ENCODE measurements around the gene NKX6-1.

DNA sequence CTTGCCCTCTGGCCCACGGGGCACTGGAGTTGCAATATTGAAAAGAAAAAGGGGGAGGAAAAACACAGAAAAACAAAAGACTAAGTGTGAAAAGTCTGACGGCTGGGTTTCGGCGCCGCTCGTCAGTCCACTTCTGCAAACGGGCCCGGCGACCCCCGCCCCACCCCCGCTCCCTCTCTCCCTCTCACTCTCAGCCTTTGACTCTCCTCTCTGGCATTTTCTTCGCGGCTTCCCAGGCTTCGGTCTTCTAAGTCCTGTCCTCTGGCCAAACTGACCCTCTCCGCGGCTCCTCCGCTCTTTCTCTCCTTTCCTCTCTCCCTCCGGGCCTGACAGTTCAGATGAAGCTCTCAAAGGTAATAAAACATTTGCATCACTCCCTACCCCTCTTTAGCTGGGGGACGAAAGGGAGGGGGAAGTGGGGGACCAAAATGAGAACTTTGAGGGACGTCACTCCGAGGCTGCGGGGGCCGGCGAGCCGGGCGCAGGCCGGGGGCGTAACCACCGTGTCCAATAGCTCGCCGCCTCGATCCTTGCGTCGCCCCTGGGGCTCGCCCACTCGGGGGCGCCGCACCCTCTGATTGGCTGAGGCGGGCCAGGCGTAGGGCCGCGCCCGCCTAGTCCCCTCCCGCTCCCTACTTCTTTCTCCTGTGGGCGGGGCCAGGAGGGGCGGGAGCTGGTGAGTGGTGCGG is at the start of gene NKX6-1:
- no peak for TF ChIP-seq TOX (CRISPR knock-in tag; IDR thresholded peaks at IDR 0.05; ENCODE audit: borderline replicate concordance)
- TF ChIP-seq, protein P1, sequence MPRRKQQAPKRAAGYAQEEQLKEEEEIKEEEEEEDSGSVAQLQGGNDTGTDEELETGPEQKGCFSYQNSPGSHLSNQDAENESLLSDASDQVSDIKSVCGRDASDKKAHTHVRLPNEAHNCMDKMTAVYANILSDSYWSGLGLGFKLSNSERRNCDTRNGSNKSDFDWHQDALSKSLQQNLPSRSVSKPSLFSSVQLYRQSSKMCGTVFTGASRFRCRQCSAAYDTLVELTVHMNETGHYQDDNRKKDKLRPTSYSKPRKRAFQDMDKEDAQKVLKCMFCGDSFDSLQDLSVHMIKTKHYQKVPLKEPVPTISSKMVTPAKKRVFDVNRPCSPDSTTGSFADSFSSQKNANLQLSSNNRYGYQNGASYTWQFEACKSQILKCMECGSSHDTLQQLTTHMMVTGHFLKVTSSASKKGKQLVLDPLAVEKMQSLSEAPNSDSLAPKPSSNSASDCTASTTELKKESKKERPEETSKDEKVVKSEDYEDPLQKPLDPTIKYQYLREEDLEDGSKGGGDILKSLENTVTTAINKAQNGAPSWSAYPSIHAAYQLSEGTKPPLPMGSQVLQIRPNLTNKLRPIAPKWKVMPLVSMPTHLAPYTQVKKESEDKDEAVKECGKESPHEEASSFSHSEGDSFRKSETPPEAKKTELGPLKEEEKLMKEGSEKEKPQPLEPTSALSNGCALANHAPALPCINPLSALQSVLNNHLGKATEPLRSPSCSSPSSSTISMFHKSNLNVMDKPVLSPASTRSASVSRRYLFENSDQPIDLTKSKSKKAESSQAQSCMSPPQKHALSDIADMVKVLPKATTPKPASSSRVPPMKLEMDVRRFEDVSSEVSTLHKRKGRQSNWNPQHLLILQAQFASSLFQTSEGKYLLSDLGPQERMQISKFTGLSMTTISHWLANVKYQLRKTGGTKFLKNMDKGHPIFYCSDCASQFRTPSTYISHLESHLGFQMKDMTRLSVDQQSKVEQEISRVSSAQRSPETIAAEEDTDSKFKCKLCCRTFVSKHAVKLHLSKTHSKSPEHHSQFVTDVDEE (CRISPR knock-in tag; IDR thresholded peaks at IDR 0.05): no peak
- no peak for TF ChIP-seq OSR1 (CRISPR knock-in tag; IDR thresholded peaks at IDR 0.05)
- TF ChIP-seq, protein P2, sequence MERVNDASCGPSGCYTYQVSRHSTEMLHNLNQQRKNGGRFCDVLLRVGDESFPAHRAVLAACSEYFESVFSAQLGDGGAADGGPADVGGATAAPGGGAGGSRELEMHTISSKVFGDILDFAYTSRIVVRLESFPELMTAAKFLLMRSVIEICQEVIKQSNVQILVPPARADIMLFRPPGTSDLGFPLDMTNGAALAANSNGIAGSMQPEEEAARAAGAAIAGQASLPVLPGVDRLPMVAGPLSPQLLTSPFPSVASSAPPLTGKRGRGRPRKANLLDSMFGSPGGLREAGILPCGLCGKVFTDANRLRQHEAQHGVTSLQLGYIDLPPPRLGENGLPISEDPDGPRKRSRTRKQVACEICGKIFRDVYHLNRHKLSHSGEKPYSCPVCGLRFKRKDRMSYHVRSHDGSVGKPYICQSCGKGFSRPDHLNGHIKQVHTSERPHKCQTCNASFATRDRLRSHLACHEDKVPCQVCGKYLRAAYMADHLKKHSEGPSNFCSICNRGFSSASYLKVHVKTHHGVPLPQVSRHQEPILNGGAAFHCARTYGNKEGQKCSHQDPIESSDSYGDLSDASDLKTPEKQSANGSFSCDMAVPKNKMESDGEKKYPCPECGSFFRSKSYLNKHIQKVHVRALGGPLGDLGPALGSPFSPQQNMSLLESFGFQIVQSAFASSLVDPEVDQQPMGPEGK (CRISPR knock-in tag; IDR thresholded peaks at IDR 0.05; ENCODE audit: borderline replicate concordance): no peak
- no peak for TF ChIP-seq ZFP30 (CRISPR knock-in tag; IDR thresholded peaks at IDR 0.05)
- TF ChIP-seq CSDC2 (CRISPR knock-in tag; IDR thresholded peaks at IDR 0.05): no peak
- TF ChIP-seq ZNF70 (CRISPR knock-in tag; IDR thresholded peaks at IDR 0.05): no peak
- no peak for TF ChIP-seq SNAI2 (CRISPR knock-in tag; IDR thresholded peaks at IDR 0.05)
- TF ChIP-seq ARNTL (CRISPR knock-in tag; IDR thresholded peaks at IDR 0.05; ENCODE audit: borderline replicate concordance, low read depth): no peak
- no peak for TF ChIP-seq ZNF565 (CRISPR knock-in tag; conservative IDR thresholded peaks at IDR 0.05; ENCODE audit: low read depth)
- no peak for TF ChIP-seq BACH2 (CRISPR knock-in tag; IDR thresholded peaks at IDR 0.05; ENCODE audit: borderline replicate concordance)
- no peak for TF ChIP-seq TCF4 (CRISPR knock-in tag; IDR thresholded peaks at IDR 0.05; ENCODE audit: borderline replicate concordance)
- TF ChIP-seq, protein P3, sequence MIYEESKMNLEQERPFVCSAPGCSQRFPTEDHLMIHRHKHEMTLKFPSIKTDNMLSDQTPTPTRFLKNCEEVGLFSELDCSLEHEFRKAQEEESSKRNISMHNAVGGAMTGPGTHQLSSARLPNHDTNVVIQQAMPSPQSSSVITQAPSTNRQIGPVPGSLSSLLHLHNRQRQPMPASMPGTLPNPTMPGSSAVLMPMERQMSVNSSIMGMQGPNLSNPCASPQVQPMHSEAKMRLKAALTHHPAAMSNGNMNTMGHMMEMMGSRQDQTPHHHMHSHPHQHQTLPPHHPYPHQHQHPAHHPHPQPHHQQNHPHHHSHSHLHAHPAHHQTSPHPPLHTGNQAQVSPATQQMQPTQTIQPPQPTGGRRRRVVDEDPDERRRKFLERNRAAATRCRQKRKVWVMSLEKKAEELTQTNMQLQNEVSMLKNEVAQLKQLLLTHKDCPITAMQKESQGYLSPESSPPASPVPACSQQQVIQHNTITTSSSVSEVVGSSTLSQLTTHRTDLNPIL (CRISPR knock-in tag; IDR thresholded peaks at IDR 0.05; ENCODE audit: low read depth): no peak
- TF ChIP-seq, protein P4, sequence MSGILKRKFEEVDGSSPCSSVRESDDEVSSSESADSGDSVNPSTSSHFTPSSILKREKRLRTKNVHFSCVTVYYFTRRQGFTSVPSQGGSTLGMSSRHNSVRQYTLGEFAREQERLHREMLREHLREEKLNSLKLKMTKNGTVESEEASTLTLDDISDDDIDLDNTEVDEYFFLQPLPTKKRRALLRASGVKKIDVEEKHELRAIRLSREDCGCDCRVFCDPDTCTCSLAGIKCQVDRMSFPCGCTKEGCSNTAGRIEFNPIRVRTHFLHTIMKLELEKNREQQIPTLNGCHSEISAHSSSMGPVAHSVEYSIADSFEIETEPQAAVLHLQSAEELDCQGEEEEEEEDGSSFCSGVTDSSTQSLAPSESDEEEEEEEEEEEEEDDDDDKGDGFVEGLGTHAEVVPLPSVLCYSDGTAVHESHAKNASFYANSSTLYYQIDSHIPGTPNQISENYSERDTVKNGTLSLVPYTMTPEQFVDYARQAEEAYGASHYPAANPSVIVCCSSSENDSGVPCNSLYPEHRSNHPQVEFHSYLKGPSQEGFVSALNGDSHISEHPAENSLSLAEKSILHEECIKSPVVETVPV (CRISPR knock-in tag; IDR thresholded peaks at IDR 0.05): no peak

All from SK-N-SH treated with all-trans-retinoic acid at 6 μM for 48 hours (cell line).